SK-N-SH treated with all-trans-retinoic acid at 6 μM for 48 hours (cell line): ENCODE results near the gene NIPAL4.
"Not testable (repeated sequence)": the region's sequence is repeated elsewhere in the genome, so short reads cannot be mapped to it uniquely, and the experiment has no call there.

Source experiments
- ATAC-seq: fragments of 200-7000 bp; cut with Tn5 transposase; 3 replicates; pipeline ENCODE4 v1.9.1; 2020; ENCODE audit warnings: mild to moderate bottlenecking, moderate library complexity
- ARNTL ChIP-seq: fragments of 450-650 bp; formaldehyde crosslinking; IDR thresholded peaks from 2 replicates; pipeline ENCODE4 v1.5.0; 2020; ENCODE audit warnings: low read depth, mild to moderate bottlenecking, moderate library complexity, borderline replicate concordance
- BACH2 ChIP-seq: fragments of 250-450 bp; sonication (Bioruptor Pico); IDR thresholded peaks from 2 replicates; pipeline ENCODE4 v1.9.0; 2021; ENCODE audit warnings: mild to moderate bottlenecking, borderline replicate concordance
- CSDC2 ChIP-seq: fragments of 250-450 bp; sonication (Bioruptor Pico); IDR thresholded peaks from 2 replicates; pipeline ENCODE4 v1.5.0; 2020; ENCODE audit warnings: mild to moderate bottlenecking, moderate library complexity
- CSRNP3 ChIP-seq: fragments of 250-450 bp; sonication (Bioruptor Pico); IDR thresholded peaks from 2 replicates; pipeline ENCODE4 v1.5.1; 2021; ENCODE audit warnings: mild to moderate bottlenecking, moderate library complexity
- ISL1 ChIP-seq: fragments of 250-450 bp; sonication (Bioruptor Pico); IDR thresholded peaks from 2 replicates; pipeline ENCODE4 v2.1.2; 2022; ENCODE audit warnings: mild to moderate bottlenecking, moderate library complexity
- OSR1 ChIP-seq: fragments of 250-450 bp; sonication (Bioruptor Pico); IDR thresholded peaks from 2 replicates; pipeline ENCODE4 v1.8.0; 2022; ENCODE audit warnings: moderate library complexity, mild to moderate bottlenecking, inconsistent platforms
- POU6F1 ChIP-seq: fragments of 250-450 bp; sonication (Bioruptor Pico); IDR thresholded peaks from 2 replicates; pipeline ENCODE4 v1.8.0; 2021; ENCODE audit warnings: low read depth, mild to moderate bottlenecking, moderate library complexity, borderline replicate concordance
- PPARA ChIP-seq: fragments of 250-450 bp; sonication (Bioruptor Pico); IDR thresholded peaks from 2 replicates; pipeline ENCODE4 v1.5.0; 2020; ENCODE audit warnings: mild to moderate bottlenecking, borderline replicate concordance
- RARB ChIP-seq: fragments of 250-450 bp; sonication (Bioruptor Pico); IDR thresholded peaks from 2 replicates; pipeline ENCODE4 v1.8.0; 2021; ENCODE audit warnings: mild to moderate bottlenecking, moderate library complexity
- SNAI2 ChIP-seq: fragments of 250-450 bp; sonication (Bioruptor Pico); IDR thresholded peaks from 2 replicates; pipeline ENCODE4 v1.5.0; 2020; ENCODE audit warnings: mild to moderate bottlenecking, moderate library complexity
- TCF4 ChIP-seq: fragments of 250-450 bp; sonication (Bioruptor Pico); IDR thresholded peaks from 2 replicates; pipeline ENCODE4 v1.8.0; 2021; ENCODE audit warnings: mild to moderate bottlenecking, moderate library complexity, borderline replicate concordance
- ZC3H10 ChIP-seq: fragments of 250-450 bp; sonication (Bioruptor Pico); IDR thresholded peaks from 2 replicates; pipeline ENCODE4 v1.5.1; 2021; ENCODE audit warnings: mild to moderate bottlenecking, moderate library complexity
- ZFP3 ChIP-seq: fragments of 250-450 bp; sonication (Bioruptor Pico); IDR thresholded peaks from 2 replicates; pipeline ENCODE4 v1.5.0; 2020; ENCODE audit warnings: mild to moderate bottlenecking, moderate library complexity
- ZFP30 ChIP-seq: fragments of 450-650 bp; formaldehyde crosslinking; IDR thresholded peaks from 2 replicates; pipeline ENCODE4 v1.5.0; 2022; ENCODE audit warnings: mild to moderate bottlenecking, moderate library complexity
- ZNF565 ChIP-seq: fragments of 450-650 bp; formaldehyde crosslinking; conservative IDR thresholded peaks from 2 replicates; pipeline ENCODE4 v1.5.0; 2020; ENCODE audit warnings: low read depth, mild to moderate bottlenecking, moderate library complexity
- ZNF70 ChIP-seq: fragments of 450-650 bp; formaldehyde crosslinking; IDR thresholded peaks from 2 replicates; pipeline ENCODE4 v1.5.0; 2020; ENCODE audit warnings: mild to moderate bottlenecking, moderate library complexity
- ZNF8 ChIP-seq: fragments of 450-650 bp; formaldehyde crosslinking; IDR thresholded peaks from 2 replicates; pipeline ENCODE4 v1.5.0; 2020; ENCODE audit warnings: mild to moderate bottlenecking, moderate library complexity

Gene NIPAL4

GRCh38 chr5:157459715-157460599 is at the start of gene NIPAL4:
Gene NIPAL4, plus strand, starts transcription at chr5:157460213. Its CDS starts 108 bp downstream, at chr5:157460321.
- peak; percentile 68 for ATAC-seq
- TF ChIP-seq CSRNP3 (CRISPR knock-in tag) (no peak), ZFP3 (CRISPR knock-in tag) (no peak), TCF4 (CRISPR knock-in tag) (no peak), RARB (CRISPR knock-in tag) (no peak), ZFP30 (CRISPR knock-in tag) (no peak), POU6F1 (CRISPR knock-in tag) (no peak), ZC3H10 (CRISPR knock-in tag) (no peak)

DNA sequence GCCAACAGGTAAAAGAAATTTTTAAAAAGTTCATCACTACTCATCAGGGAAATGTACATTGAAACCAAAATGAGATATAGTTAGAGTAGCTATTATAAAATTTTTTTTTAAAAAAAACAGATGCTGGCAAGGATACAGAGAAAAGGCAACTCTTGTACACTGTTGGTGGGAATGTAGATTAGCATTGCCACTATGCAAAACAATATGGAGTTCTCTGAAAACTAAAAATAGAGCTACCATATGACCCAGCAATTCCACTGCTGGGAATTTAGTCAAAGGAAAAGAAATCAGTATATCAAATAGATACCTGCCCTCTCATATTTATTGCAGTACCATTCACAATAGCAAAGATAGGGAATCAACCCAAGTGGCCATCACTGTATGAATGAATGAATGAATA is 44.2 kb upstream of the NIPAL4 start:
- TF ChIP-seq TCF4 (CRISPR knock-in tag) (no peak), SNAI2 (CRISPR knock-in tag) (no peak), ZNF8 (CRISPR knock-in tag) (no peak), ZNF70 (CRISPR knock-in tag) (no peak), PPARA (no peak)
- no peak for ATAC-seq

DNA sequence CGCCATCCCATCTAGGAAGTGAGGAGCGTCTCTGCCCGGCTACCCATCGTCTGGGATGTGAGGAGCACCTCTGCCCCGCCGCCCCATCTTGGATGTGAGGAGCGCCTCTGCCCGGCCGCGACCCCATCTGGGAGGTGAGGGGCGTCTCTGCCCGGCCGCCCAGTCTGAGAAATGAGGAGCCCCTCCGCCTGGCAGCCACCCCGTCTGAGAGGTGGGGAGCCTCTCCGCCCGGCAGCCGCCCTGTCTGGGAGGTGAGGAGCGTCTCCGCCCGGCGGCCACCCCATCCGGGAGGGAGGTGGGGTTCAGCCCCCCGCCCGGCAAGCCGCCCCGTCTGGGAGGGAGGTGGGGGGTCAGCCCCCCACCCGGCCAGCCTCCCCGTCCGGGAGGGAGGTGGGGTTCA is 40.5 kb upstream of the NIPAL4 start:
- not testable (repeated sequence) for ATAC-seq

- ATAC-seq = not testable (repeated sequence)
Observed at GRCh38 chr5:157429920-157430319, 30.1 kb upstream of the NIPAL4 start.

GRCh38 chr5:157431544-157432200 is 28.3 kb upstream of the NIPAL4 start:
- TF ChIP-seq ZC3H10 (CRISPR knock-in tag) (no peak), ISL1 (CRISPR knock-in tag) (no peak), PPARA (no peak), ZNF565 (CRISPR knock-in tag) (no peak), BACH2 (CRISPR knock-in tag) (no peak), ARNTL (CRISPR knock-in tag) (no peak), CSRNP3 (CRISPR knock-in tag) (no peak), CSDC2 (no peak), OSR1 (CRISPR knock-in tag) (no peak), ZNF8 (CRISPR knock-in tag) (no peak), TCF4 (CRISPR knock-in tag) (no peak), SNAI2 (CRISPR knock-in tag) (no peak), POU6F1 (CRISPR knock-in tag) (no peak), ZFP30 (CRISPR knock-in tag) (no peak), RARB (CRISPR knock-in tag) (no peak)
- peak; percentile 95 for ATAC-seq
